Stimulated activated CD4-positive, alpha-beta T cell treated with anti-CD3 and anti-CD28 coated beads, Interleukin-12 subunit alpha, Interleukin-12 subunit beta, amount 100 ng/mL, for 24 hours (primary cell): Measurements from ENCODE around the gene INPP4A.

Experiments used
- DNase-seq, 2 experiments: peaks; one replicate each; pipeline ENCODE4 v3.0.0-alpha.2; 2020; ENCODE audit warnings: low read depth in 2 of 2

The INPP4A gene

DNA sequence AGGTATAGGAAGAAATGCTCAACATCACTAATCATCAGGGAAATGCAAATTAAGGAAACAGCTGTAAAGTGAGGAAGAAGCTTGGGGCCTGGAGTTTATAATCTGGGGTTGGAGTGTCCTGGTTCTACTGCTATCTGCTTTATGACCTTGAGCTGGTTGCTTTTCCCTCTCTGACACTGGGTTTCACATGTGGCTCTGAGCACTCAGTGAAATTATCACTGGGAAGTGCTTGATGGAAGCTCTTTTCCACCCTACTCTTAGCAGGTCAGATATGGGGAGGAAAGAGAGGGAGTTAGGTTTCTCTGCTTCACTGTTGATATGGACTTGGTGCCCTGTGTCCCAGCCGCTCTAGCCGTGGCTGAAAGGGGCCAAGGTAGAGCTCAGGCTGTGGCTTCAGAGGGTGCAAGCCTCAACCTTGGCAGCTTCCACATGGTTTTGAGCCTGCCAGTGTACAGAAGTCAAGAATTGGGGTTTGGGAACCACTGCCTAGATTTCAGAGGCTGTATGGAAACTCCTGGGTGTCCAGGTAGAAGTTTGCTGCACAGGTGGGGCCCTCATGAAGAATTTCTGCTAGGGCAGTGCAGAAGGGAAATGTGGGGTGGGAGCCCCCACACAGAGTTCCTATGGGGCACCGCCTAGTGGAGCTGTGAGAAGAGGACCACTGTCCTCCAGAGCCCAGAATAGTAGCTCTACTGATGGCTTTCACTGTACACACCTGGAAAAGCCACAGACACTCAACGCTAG, 52.3 kb downstream of the INPP4A start:
- no peak for DNase-seq

- DNase-seq: no peak
These were observed 54.2 kb downstream of the INPP4A start for GRCh38 chr2:98498703-98499440.

DNA sequence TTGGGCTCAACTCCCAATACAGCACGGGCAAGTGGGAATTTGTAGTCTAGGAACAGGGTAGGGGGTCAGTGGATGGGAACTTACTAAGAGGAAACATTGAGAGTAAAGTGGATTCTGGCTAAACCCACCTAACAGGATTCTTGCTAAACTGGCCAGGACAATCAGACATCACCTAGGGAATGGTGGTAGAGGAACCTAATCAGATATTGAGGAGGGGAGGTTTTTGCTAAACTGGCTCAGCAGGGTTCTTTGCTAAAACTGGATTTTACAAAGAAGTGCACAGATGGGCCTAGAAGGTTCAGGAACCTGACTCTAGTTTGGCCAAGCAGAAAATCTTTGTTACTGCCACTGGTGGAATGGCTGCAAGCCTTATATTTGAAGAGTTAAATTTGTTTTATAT, 55.9 kb downstream of the INPP4A start:
- DNase-seq: no peak

- no peak for DNase-seq
These were observed 56.6 kb downstream of the INPP4A start for GRCh38 chr2:98501223-98501622.

DNA sequence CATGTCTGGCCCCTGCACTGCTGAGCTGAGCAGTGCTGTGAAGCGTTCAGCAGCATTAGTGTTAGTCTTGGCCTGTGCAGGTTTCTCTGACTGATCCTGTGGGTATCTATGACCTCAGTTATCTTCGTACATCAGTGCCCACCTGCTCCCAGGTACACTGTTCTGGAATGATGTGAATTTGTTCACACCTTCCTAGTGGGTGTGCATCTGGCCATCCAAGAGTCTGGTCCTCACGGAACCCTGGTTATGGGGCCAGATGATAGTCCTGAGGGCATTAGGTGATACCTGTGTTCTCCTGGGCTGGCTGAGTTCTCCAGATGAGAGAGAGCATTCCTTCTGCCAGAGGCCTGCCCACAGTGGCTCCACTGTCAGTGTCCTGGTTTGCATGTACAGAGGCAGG, 57.2 kb downstream of the INPP4A start:
- no peak for DNase-seq

GRCh38 chr2:98502556-98503335, 58.1 kb downstream of the INPP4A start:
- DNase-seq: no peak

GRCh38 chr2:98503481-98504105, 58.9 kb downstream of the INPP4A start:
- no peak for DNase-seq

- DNase-seq: no peak
These were observed 59.9 kb downstream of the INPP4A start for GRCh38 chr2:98504381-98505109.

- no peak for DNase-seq
These were observed 60.7 kb downstream of the INPP4A start for GRCh38 chr2:98505311-98505808.

DNA sequence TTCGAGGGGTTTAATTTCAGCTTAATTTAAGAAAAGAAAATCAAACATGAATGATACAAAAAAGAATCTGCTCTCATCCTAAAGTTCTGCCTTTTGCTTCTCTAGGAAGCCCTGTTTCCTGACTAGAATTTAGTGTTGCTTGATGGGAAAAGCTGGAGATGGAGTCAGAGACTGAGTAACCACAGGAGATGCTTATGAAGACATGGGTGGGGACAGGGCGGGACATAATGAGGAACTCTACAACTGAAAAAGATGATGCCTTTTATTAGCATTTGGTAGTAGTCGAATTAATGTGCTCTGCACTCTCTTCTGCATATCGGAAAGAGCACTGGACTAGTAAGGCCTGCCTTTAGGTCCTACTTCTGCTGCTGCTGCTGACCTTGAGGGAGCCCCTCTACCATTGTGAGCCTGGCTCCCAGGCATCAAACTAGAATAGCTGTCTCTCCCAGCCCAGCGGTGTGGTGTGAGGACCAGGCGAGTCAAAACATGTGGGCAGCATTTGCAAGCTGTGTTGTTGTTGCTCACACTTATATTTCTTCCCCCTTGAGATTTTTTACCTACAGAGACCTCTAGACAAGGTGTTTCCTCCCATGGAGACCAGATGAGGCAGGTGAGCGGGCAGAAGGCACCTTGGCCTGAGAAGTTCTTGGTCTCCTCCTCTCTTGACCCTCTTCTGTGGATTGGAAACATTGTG, 61.5 kb downstream of the INPP4A start:
- DNase-seq: no peak

DNA sequence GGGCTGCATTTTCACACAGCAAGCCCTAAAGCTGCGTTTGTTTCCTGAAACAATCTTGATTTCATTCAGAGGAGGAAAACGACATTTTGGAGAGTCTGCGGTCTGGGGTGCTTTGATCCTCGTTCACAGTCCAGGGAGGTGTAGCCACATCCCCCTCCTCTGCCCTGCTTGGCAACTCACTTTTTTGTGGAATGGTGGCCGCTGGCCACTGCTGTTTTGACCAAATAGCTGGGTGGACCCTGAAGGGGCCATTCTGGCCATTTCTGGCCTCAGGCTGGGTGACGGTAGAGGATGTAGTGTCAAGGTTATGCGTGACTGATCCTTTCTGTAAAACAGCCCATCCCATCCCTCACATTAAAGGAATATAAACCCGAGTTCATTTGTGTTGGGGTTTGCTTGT, 62.2 kb downstream of the INPP4A start:
- no peak for DNase-seq

DNA sequence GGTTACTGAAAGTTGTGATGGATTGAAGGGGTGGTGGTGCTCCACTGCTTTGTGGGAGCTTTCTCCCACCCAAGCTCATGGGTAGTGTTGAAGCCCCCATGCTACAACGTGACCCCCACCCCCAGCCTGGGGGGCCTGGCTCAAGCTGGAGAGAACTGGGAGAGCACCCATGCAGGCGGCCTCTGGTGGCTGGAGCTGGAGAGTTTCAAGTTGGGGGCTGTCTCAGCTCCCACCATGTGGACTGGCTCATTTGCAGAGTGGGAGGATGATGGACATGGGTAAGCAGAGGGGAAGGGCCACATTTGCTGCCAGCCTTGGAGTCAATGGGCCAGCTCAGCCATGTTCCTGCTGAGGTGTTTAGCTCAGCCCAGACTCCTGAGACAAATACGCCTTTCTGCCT, 62.8 kb downstream of the INPP4A start:
- DNase-seq: no peak

DNA sequence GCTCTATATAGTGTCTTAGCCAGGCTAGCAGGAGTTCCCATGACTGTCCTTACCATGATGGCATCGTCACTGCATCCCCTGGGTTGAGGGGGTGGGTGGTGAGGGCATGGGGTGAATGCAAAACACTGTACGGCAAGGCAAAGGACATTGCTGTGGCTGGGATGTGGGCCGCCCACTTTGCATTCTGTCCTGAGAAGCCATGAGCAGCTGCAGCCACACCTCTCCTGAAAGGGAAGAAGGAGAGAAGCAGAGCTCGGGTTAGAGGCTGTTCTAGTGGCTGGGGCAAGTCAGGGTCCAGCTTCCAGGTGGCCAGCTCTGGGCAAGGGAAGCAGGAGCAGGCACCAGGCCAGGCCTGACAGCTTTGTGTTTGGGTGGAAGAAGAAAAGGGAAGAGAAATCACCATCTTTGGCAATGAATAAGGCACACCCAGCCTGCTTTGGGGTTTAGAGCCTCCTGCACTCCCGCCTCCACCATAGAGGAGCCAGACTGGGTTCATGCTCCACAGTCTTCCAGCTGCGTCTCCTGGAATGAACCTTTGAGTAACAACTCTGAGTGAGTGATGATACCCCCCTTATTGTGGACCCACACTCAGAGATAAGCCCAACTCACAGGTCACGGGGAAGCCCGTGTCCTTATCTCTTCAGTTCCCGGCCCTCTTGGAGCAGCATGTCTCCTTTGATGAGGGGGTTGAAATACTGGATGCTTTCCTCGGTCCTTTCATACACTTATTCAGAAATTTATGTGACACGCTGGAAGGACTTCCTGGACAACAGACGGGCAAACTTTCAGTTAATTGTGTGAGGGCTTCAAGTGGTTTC, 63.4 kb downstream of the INPP4A start:
- DNase-seq: no peak

DNA sequence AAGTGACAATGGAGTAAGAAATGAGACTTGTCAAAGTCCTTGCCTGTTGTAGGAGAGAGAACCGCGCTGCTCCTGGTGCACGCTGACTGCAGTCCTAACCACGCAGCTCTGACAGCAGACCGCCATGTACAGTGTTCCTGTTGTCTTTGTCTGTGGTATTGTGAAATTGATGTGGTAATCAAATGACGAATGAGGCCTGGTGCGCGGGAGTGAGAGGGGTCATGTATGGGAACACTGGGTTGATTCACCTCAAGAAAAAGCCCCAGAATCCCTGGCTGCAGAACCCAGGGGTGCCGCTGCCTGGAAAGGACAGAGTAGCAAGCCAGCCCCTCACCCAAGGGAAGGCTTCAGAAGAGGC, 64.0 kb downstream of the INPP4A start:
- peak; percentile 33 to 56 for DNase-seq

GRCh38 chr2:98509542-98510321, 65.1 kb downstream of the INPP4A start:
- DNase-seq: no peak

DNA sequence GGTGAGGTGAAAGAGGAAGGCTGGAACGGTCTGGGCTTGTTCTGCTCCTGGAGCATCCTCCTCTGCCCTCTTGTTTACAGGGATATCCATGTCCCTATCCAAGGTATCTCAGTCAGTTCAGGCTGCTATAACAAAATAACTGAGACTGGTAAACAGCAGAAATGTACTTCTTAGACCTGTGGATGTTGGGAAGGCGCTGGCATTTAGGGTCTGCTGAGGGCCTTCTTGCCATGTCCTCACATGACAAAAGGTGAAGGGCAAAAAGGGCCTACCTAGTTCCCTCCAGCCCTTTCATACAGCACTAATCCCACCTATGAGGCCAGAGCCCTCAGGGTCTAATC, 65.6 kb downstream of the INPP4A start:
- no peak for DNase-seq

GRCh38 chr2:98511981-98512380, 67.3 kb downstream of the INPP4A start:
- no peak for DNase-seq

GRCh38 chr2:98512699-98513098, 68.0 kb downstream of the INPP4A start:
- DNase-seq: no peak

DNA sequence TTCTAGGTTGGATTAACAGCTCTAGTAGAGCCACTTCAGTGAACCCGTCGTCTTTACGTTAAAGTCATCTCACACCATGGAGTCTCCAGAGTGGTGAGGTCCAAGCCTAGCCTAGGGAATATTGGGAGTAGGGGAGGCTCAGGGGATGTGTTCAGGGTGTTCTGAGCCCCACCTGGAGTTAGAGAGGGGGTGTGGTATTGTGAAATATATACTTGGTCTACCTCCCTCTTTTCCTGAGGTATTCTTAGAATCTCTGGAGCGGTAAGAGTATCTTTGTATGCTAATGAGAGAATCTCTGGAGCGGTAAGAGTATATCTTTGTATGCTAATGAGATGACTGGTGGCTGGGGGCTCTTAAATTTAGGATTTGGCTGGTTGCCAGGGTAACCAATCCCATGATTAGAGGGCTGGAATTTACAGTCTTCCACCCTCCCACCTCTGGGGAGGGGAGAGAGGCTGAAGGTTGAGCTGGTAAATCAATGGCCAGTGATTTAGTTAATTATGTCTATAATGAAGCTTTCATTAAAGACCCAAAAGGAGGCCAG, 69.5 kb downstream of the INPP4A start:
- DNase-seq: no peak
